HG02973 (cell line): ENCODE measurements around the gene LRRC34.

Experiments
- ATAC-seq: cut with Tn5 transposase; IDR thresholded peaks from one replicate; pipeline ENCODE4 v1.9.1; 2021; ENCODE audit warnings: moderate library complexity; ENCODE audit not compliant: unreplicated experiment

The LRRC34 gene

GRCh38 chr3:169812332-169813235 lies at the start of gene LRRC34, which contains the start of gene LRRIQ4:
LRRC34 (minus strand) TSS chr3:169812904; CDS start chr3:169812548, 356 bp downstream.
LRRIQ4 (plus strand) TSS chr3:169812870; CDS start chr3:169821922, 9,052 bp downstream.
- ATAC-seq, result peak; percentile 62

GRCh38 chr3:169861871-169862270 lies 49.2 kb upstream of the LRRC34 start:
- no peak for ATAC-seq

GRCh38 chr3:169857811-169858210 lies 45.1 kb upstream of the LRRC34 start:
- no peak for ATAC-seq

- no peak for ATAC-seq
These were observed 42.8 kb upstream of the LRRC34 start for GRCh38 chr3:169855514-169855913.

- ATAC-seq, result no peak
These were observed 37.9 kb upstream of the LRRC34 start for GRCh38 chr3:169850618-169851017.

- no peak for ATAC-seq
These were observed 36.0 kb upstream of the LRRC34 start for GRCh38 chr3:169848741-169849140.

- ATAC-seq, result no peak
These were observed 35.2 kb upstream of the LRRC34 start for GRCh38 chr3:169847896-169848295.

GRCh38 chr3:169846458-169847193 lies 33.9 kb upstream of the LRRC34 start:
- ATAC-seq, result peak; percentile 98

GRCh38 chr3:169842960-169843359 lies 30.3 kb upstream of the LRRC34 start:
- no peak for ATAC-seq

GRCh38 chr3:169841171-169841570 lies 28.5 kb upstream of the LRRC34 start:
- peak; percentile 68 for ATAC-seq

- no peak for ATAC-seq
These were observed 25.9 kb upstream of the LRRC34 start for GRCh38 chr3:169838511-169839030.

GRCh38 chr3:169836942-169837275 lies 24.2 kb upstream of the LRRC34 start:
- no peak for ATAC-seq

- ATAC-seq, result peak; percentile 87
These were observed 23.6 kb upstream of the LRRC34 start for GRCh38 chr3:169836078-169836941.

GRCh38 chr3:169835533-169835932 lies 22.8 kb upstream of the LRRC34 start:
- ATAC-seq, result peak; percentile 16

GRCh38 chr3:169827712-169828111 lies 15.0 kb upstream of the LRRC34 start:
- no peak for ATAC-seq

GRCh38 chr3:169825316-169825715 lies 12.6 kb upstream of the LRRC34 start:
- ATAC-seq, result no peak

GRCh38 chr3:169822983-169823382 lies 10.3 kb upstream of the LRRC34 start:
- ATAC-seq, result no peak

- ATAC-seq, result no peak
These were observed 9.8 kb upstream of the LRRC34 start for GRCh38 chr3:169822540-169822939.

- no peak for ATAC-seq
These were observed 9.4 kb upstream of the LRRC34 start for GRCh38 chr3:169822091-169822490.

GRCh38 chr3:169818316-169818715 lies 5.6 kb upstream of the LRRC34 start:
- no peak for ATAC-seq
